ENCODE results near the gene GLYAT.
"Not testable (repeated sequence)": the region's sequence is repeated elsewhere in the genome, so short reads cannot be mapped to it uniquely, and the experiment has no call there.

Gene GLYAT

DNA sequence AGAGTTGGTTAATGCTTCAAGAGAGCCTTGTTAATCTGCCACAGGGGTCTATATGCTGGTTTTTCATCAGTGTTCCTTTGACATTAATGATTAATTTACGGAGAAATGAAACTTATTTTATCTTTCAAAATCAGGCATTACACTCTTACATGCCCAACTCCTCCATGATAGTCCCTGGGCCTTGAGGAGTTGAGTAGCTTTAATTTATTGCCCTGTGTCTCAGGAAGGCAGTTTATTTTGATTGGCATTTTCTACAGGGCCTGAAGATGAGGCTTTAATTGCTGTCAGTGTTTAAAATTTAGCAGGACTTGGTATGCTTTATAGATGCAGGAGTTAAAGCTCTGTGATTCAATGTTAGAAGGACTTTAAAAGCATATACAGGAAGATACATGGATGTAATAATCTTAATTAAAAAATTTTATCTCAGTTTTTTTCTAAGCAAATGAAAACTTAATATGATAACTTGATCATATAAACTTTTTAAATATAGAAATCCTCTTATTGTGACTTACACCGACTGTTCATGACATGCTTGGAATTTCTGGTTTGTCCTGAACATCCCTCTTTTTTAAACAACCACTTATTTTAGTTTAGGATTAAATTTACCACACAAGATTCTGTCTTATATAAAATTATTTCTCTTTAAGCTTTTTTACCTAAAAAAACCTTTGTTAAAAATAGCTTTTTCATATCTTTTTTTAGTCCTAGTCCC is 12.2 kb downstream of the GLYAT start:
- ChIA-PET CTCF (no interaction called here), POLR2A (no interaction called here)
- TF ChIP-seq SUZ12 (IDR thresholded peaks at IDR 0.05), result no peak
- TF ChIP-seq L3MBTL2 (conservative IDR thresholded peaks at IDR 0.05), result no peak
- TF ChIP-seq CTBP1 (IDR thresholded peaks at IDR 0.05; ENCODE audit: borderline replicate concordance), result no peak
- TF ChIP-seq ZNF384 (IDR thresholded peaks at IDR 0.05), result no peak
- no peak for TF ChIP-seq FOXK2 (IDR thresholded peaks at IDR 0.05)
- TF ChIP-seq, protein P1, sequence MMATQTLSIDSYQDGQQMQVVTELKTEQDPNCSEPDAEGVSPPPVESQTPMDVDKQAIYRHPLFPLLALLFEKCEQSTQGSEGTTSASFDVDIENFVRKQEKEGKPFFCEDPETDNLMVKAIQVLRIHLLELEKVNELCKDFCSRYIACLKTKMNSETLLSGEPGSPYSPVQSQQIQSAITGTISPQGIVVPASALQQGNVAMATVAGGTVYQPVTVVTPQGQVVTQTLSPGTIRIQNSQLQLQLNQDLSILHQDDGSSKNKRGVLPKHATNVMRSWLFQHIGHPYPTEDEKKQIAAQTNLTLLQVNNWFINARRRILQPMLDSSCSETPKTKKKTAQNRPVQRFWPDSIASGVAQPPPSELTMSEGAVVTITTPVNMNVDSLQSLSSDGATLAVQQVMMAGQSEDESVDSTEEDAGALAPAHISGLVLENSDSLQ (IDR thresholded peaks at IDR 0.05), result no peak
- TF ChIP-seq SP1 (IDR thresholded peaks at IDR 0.05), result no peak
- no peak for TF ChIP-seq ELF4 (IDR thresholded peaks at IDR 0.05)
- no peak for TF ChIP-seq HDGF (IDR thresholded peaks at IDR 0.05; ENCODE audit: borderline replicate concordance)
- no peak for TF ChIP-seq NFRKB (IDR thresholded peaks at IDR 0.05)
- TF ChIP-seq LEF1 (IDR thresholded peaks at IDR 0.05; ENCODE audit: borderline replicate concordance), result no peak
- no peak for TF ChIP-seq FOXM1 (IDR thresholded peaks at IDR 0.05; ENCODE audit: borderline replicate concordance)
- no peak for TF ChIP-seq TARDBP (IDR thresholded peaks at IDR 0.05)
- no peak for TF ChIP-seq BHLHE40 (IDR thresholded peaks at IDR 0.05; ENCODE audit: borderline replicate concordance)
- no peak for TF ChIP-seq ARNT (IDR thresholded peaks at IDR 0.05)
- no peak for TF ChIP-seq FOXA1 (IDR thresholded peaks at IDR 0.05)
- no peak for DNase-seq (ENCODE audit: extremely low spot score)

- no peak for DNase-seq (ENCODE audit: extremely low spot score)
- ChIA-PET POLR2A (no interaction called here), CTCF (interaction anchor here (0.7 kb wide), 1 partner anchor 1542 kb away, joined by 3 read pairs; no protein-coding TSS in a partner anchor)
- TF ChIP-seq ZNF384 (IDR thresholded peaks at IDR 0.05), result no peak
- TF ChIP-seq, protein P1 (IDR thresholded peaks at IDR 0.05), result no peak
- no peak for TF ChIP-seq FOXK2 (IDR thresholded peaks at IDR 0.05)
- TF ChIP-seq CTBP1 (IDR thresholded peaks at IDR 0.05; ENCODE audit: borderline replicate concordance), result no peak
- no peak for TF ChIP-seq FOXM1 (IDR thresholded peaks at IDR 0.05; ENCODE audit: borderline replicate concordance)
- no peak for TF ChIP-seq BHLHE40 (IDR thresholded peaks at IDR 0.05; ENCODE audit: borderline replicate concordance)
- TF ChIP-seq NFRKB (IDR thresholded peaks at IDR 0.05), result no peak
- TF ChIP-seq SP1 (IDR thresholded peaks at IDR 0.05), result no peak
- no peak for TF ChIP-seq LEF1 (IDR thresholded peaks at IDR 0.05; ENCODE audit: borderline replicate concordance)
- TF ChIP-seq TARDBP (IDR thresholded peaks at IDR 0.05), result no peak
- no peak for TF ChIP-seq HDGF (IDR thresholded peaks at IDR 0.05; ENCODE audit: borderline replicate concordance)
Measured at GRCh38 chr11:58712531-58712930, 19.2 kb downstream of the GLYAT start.

- CTCF ChIA-PET, result interaction anchor here (0.7 kb wide), 1 partner anchor 1541 kb away, joined by 3 read pairs; no protein-coding TSS in a partner anchor
- no peak for DNase-seq (ENCODE audit: extremely low spot score)
- TF ChIP-seq FOXA1 (IDR thresholded peaks at IDR 0.05) (no peak), NFRKB (IDR thresholded peaks at IDR 0.05) (no peak), ARNT (IDR thresholded peaks at IDR 0.05) (no peak), ZNF384 (IDR thresholded peaks at IDR 0.05) (no peak), ELF4 (IDR thresholded peaks at IDR 0.05) (no peak), L3MBTL2 (conservative IDR thresholded peaks at IDR 0.05) (no peak), TARDBP (IDR thresholded peaks at IDR 0.05) (no peak)
- POLR2A ChIA-PET, result no interaction called here
Measured at GRCh38 chr11:58711832-58712231, 19.9 kb downstream of the GLYAT start.

- CTCF ChIA-PET, result no interaction called here
- POLR2A ChIA-PET, result no interaction called here
Measured at GRCh38 chr11:58707767-58708166, 24.0 kb downstream of the GLYAT start.

DNA sequence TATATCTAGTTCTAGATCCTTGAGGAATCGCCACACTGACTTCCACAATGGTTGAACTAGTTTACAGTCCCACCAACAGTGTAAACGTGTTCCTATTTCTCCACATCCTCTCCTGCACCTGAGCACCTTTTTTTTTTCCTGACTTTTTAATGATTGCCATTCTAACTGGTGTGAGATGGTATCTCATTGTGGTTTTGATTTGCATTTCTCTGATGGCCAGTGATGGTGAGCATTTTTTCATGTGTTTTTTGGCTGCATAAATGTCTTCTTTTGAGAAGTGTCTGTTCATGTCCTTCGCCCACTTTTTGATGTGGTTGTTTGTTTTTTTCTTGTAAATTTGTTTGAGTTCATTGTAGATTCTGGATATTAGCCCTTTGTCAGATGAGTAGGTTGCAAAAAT is 34.9 kb downstream of the GLYAT start:
- CTCF ChIA-PET; DNase-seq (ENCODE audit: extremely low spot score); POLR2A ChIA-PET: not testable (repeated sequence)

More at GRCh38 chr11:58707767-58708166, 24.0 kb downstream of the GLYAT start:
- no peak for TF ChIP-seq BHLHE40 (IDR thresholded peaks at IDR 0.05; ENCODE audit: borderline replicate concordance)
- DNase-seq (ENCODE audit: extremely low spot score), result no peak

DNA sequence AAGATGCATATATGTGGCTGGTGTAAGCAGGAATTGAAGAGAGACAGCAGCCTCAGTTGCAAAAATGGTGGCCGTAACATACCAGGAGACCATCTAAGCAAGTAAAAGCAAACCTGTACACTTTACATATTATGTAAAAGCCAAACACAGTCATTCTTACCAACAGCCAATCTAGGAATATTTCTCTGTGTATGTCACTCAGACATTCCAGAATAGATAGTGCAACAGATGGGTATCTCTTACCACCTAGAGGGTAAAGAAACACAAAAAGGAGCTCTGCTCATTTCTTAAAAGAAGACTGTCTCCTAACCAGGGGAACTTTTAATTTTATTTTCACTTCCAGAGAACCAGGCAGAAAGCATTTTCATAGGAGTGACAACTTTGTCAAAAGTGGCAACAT is 38.7 kb downstream of the GLYAT start:
- no peak for DNase-seq (ENCODE audit: extremely low spot score)
- ChIA-PET CTCF (no interaction called here), POLR2A (no interaction called here)
- TF ChIP-seq CTBP1 (IDR thresholded peaks at IDR 0.05; ENCODE audit: borderline replicate concordance), result no peak
- TF ChIP-seq, protein P1 (IDR thresholded peaks at IDR 0.05), result no peak
- TF ChIP-seq LEF1 (IDR thresholded peaks at IDR 0.05; ENCODE audit: borderline replicate concordance), result no peak
- no peak for TF ChIP-seq FOXK2 (IDR thresholded peaks at IDR 0.05)
- no peak for TF ChIP-seq HDGF (IDR thresholded peaks at IDR 0.05; ENCODE audit: borderline replicate concordance)
- no peak for TF ChIP-seq ARNT (IDR thresholded peaks at IDR 0.05)
- TF ChIP-seq SP1 (IDR thresholded peaks at IDR 0.05), result no peak
- no peak for TF ChIP-seq FOXM1 (IDR thresholded peaks at IDR 0.05; ENCODE audit: borderline replicate concordance)
- TF ChIP-seq L3MBTL2 (conservative IDR thresholded peaks at IDR 0.05), result no peak
- no peak for TF ChIP-seq ZNF384 (IDR thresholded peaks at IDR 0.05)
- TF ChIP-seq ELF4 (IDR thresholded peaks at IDR 0.05), result no peak
- no peak for TF ChIP-seq BHLHE40 (IDR thresholded peaks at IDR 0.05; ENCODE audit: borderline replicate concordance)
- TF ChIP-seq SUZ12 (IDR thresholded peaks at IDR 0.05), result no peak
- TF ChIP-seq TARDBP (IDR thresholded peaks at IDR 0.05), result no peak
- TF ChIP-seq NFRKB (IDR thresholded peaks at IDR 0.05), result no peak

GRCh38 chr11:58691675-58692074 is 40.1 kb downstream of the GLYAT start:
- POLR2A ChIA-PET, result no interaction called here
- CTCF ChIA-PET, result no interaction called here
- TF ChIP-seq FOXA1 (IDR thresholded peaks at IDR 0.05) (no peak), NFRKB (IDR thresholded peaks at IDR 0.05) (no peak), HDGF (IDR thresholded peaks at IDR 0.05; ENCODE audit: borderline replicate concordance) (no peak), SP1 (IDR thresholded peaks at IDR 0.05) (no peak)
- DNase-seq (ENCODE audit: extremely low spot score), result no peak
